Fibroblast of peridontal ligament (primary cell): Measurements from ENCODE around the gene ART1.

Source experiments
- DNase-seq: peaks from one replicate; pipeline ENCODE4 v3.0.0-alpha.2; 2010; ENCODE audit errors: extremely low read depth

Gene ART1

GRCh38 chr11:3666023-3666530 is 21.1 kb downstream of the ART1 start:
- no peak for DNase-seq

GRCh38 chr11:3667149-3668035 is 22.5 kb downstream of the ART1 start:
- DNase-seq: no peak

DNA sequence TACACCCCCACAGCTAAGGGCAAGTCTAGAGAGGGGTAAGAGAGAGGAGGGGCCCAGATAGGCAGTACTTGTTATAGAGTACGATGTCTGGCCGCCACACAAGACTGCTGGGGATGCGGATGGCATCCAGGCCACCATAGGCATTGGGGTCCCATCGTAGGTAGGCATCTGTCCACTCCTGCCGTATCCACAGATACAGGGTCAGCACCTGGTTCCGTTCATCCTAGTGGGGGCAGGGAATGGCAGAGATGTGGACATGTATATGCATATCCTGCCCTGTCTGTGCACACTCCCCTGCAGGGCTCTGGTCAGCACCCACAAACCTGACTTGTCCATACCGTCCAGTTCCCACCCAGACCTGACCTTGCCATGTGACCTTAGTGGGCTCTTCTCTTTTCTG is 24.2 kb downstream of the ART1 start:
- DNase-seq: no peak

DNA sequence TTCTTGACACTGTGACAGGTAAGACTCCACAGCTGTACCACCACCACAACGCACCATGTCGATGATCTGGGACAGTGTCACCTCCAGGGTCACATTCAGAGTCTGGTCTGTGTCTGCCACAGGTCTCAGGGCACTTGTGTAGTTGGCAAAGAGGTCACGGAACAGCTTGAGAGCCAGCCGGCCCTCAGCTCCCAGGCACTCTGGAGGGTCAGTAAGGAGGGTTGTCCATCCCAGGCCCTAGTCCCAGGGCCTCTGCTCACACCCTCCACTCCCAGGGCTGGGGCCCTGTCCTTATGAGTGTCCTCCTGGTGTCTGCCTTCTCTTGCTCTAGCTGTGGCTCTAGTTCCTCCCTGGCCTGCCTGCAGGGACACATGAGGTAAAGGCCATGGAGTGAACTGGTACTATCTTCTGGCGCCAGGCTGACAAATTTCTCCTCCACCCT is 24.8 kb downstream of the ART1 start:
- DNase-seq: no peak

DNA sequence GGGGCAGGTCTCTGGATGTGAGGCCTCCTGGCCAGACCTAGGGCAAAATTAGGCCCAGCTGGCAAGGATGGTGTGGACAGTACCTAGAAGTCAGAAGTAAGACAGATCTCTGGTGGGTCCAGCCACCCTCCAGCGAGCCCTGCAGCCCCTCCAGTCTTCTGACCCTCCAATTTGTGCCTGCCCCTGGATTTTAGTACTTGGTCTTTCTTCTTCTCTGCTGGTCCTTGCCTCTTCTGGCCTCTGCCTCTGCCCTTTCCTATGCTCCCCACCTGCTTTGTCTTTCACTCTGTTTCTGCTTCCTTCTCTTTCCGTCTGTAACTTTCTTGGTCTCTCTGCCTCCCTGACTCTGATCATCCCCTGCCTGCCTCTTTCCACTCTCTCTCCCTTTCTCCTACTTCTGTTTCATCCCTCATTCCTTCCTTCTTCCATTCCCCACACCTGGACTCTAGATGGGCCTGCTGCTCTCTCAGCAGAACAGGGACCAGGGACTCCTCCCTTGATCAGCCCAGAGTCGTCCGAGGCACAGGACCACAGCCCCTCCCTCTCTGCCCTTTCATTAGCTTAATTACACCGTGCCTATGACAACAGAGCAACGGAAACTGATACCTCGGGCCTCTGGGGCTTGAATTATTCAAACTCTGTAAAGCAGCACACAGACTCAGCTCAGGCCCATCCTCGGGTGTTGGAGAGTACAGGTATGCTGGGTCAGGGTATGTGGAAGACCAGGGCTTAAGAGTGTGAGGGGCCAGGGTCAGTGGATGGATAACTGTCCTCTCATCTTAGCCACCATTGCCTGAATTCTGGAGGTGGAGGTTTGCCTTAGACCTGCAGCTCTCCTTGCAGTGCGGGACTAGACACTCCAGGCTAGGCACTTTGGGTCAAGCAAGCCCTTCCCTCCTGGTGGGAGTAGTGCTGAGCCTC is 26.7 kb downstream of the ART1 start, which contains the start of gene CHRNA10:
Gene CHRNA10 (minus strand): TSS at position 51 of the 921 bp plus-strand sequence. CDS start 72 bp downstream, outside the sequence.
- no peak for DNase-seq

GRCh38 chr11:3674189-3674588 is 29.3 kb downstream of the ART1 start:
- DNase-seq: no peak

GRCh38 chr11:3675971-3676370 is 31.0 kb downstream of the ART1 start:
- no peak for DNase-seq

GRCh38 chr11:3679077-3679476 is 34.1 kb downstream of the ART1 start:
- no peak for DNase-seq

- DNase-seq: no peak
Observed at GRCh38 chr11:3683039-3683438, 38.1 kb downstream of the ART1 start.

DNA sequence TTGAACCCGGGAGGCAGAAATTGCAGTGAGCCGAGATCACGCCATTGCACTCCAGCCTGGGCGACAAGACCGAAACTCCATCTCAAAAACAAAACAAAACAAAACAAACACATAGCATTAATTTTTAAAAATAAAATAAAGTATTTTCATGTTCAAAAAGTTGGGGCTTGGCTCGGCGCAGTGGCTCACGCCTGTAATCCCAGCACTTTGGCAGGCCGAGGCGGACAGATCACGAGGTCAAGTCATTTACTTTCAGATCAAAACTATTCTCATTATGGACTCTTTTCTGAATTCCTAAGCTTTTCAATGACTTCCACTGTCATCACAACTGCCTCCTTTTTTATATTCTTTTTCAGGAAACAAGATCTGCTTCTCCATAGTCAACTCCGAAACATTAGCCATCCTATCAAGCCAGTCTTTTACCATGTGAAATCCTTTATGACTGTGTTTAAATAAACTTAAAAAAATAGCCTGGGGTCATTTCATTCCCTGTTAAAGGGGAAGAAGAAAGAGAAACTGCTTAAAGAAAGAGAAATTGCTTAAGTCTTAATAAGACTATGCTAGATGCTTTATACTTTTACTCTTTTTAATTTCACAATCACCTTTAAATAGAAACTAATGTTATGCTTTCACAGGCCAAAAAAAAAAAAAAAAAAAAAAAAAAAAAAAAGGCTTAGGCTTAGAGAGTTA is 39.3 kb downstream of the ART1 start:
- peak; percentile 7 for DNase-seq

DNA sequence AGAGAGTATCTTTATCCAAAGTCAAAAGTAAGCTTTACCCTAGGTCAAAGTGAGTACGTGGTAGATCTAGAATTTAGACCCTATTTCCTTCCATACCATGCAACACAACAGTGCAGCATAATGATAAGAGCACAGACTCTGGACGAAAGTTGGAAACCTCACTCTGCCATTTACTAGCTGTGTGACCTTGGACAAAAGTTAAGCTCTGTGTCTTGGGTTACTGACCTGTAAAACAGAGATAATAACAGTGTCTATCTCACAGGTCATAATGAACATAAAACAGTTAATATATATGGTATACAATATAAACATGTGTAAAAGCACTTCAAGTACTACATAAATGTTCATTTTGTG is 39.9 kb downstream of the ART1 start:
- DNase-seq: no peak

GRCh38 chr11:3685923-3686322 is 41.0 kb downstream of the ART1 start:
- DNase-seq: no peak

DNA sequence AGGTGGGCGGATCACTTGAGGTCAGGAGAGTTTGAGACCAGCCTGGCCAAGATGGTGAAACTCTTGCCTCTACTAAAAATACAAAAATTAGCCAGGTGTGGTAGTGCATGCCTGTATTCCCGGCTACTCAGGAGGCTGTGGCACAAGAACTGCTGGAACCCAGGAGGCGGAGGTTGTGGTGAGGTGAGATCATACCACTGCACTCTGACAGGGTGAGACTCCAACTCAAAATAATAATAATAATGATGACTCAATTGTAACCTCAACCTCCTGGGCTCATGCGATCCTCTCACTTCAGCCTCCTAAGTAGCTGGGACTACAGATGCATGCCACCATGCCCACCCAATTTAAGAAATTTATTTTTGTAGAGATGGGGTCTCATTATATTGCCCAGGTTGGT is 41.8 kb downstream of the ART1 start:
- DNase-seq: no peak

- DNase-seq: no peak
Observed at GRCh38 chr11:3700410-3700809, 55.5 kb downstream of the ART1 start.

DNA sequence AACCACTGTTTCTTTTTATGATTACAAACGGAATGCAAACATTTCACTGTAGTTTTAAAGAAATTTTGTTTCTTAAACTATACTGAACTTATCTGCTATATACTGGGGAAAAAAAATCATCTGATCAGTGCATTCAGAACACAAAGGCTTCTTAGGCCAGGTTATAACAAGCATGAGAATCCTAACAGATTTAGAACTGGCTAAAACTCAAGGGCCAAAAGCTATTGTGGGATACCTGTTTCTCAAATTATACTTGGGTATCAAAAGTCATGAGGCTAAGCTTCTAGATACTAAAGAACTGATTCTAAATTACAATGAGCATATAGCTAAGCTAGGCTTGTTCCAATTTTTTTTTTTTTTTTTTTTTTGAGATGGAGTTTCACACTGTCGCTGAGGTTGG is 56.0 kb downstream of the ART1 start:
- DNase-seq: no peak

GRCh38 chr11:3703383-3703782 is 58.5 kb downstream of the ART1 start:
- no peak for DNase-seq

DNA sequence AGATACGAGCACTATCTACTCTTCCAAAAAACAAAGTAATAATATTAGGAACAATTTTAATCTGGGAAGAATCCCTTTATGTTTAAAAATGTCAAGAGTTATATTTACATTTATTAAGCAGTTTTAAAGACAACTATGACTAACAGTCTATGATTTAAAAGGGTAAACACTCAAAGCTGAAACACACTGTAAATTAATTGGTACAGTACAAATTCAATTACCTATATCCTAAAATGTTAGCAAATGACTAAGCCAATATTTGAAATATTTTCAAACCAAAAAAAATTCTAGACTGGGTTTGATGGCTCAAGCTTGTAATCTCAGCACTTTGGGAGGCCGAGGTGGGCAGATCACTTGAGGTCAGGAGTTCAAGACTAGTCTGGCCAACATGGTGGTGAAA is 62.2 kb downstream of the ART1 start:
- DNase-seq: peak; percentile 30

DNA sequence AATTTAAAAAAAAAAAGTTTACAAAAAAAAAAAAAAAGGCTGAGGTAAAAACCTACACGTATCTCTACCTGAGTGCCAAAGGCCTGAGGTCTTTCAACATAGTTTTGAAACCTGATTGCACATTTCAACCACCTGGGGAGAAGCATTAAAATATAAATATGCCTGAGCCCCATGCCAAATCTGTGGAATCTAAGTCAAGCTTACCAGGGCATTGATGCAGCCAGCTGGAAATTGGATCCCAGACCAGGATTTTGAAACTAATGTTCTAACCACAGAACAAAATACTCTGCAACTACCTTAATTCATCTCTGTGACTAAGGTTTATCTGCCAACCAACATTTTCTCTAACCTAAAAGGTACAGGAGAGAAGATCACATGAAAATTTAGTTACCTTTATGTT is 65.0 kb downstream of the ART1 start:
- DNase-seq: peak; percentile 75

GRCh38 chr11:3710485-3711259 is 65.7 kb downstream of the ART1 start:
- peak; percentile 48 for DNase-seq

- DNase-seq: no peak
Observed at GRCh38 chr11:3712274-3712673, 67.3 kb downstream of the ART1 start.
